Upper lobe of left lung (tissue), 6 donors: Measurements from ENCODE around the gene ATP5F1C. TPM values are rescaled to one million over a fixed set of nuclear protein-coding genes. Genes with fewer than 3 reads are reported as not detected.

Experiments used
- ATAC-seq, 2 donors: fragments of 200-7000 bp; cut with Tn5 transposase; one replicate each; pipeline ENCODE4 v1.9.1; 2022; ENCODE audit warnings: mild to moderate bottlenecking in 2 of 2, moderate library complexity in 2 of 2; ENCODE audit not compliant: low FRiP score in 2 of 2
- DNase-seq, 2 donors: peaks; one replicate each; pipeline ENCODE4 v3.0.0-alpha.2; 2019 to 2020
- H3K27ac ChIP-seq, 4 donors: fragments of 200-600 bp; sonication (generic); one replicate each; pipeline ENCODE4 v1.5.1; 2016 to 2019
- H3K27me3 ChIP-seq, 4 donors: fragments of 200-600 bp; sonication (generic); one replicate each; pipeline ENCODE4 v1.5.1; 2017 to 2019
- H3K36me3 ChIP-seq, 4 donors: fragments of 200-600 bp; sonication (generic); one replicate each; pipeline ENCODE4 v1.5.1; 2016 to 2019
- H3K4me1 ChIP-seq, 4 donors: fragments of 200-600 bp; sonication (generic); one replicate each; pipeline ENCODE4 v1.5.1; 2018 to 2019
- H3K4me3 ChIP-seq, 4 donors: fragments of 200-600 bp; sonication (generic); one replicate each; pipeline ENCODE4 v1.5.1; 2017 to 2019; ENCODE audit warnings: mild to moderate bottlenecking in 2 of 4, moderate library complexity in 1 of 4
- H3K9me3 ChIP-seq, 4 donors: fragments of 200-600 bp; sonication (generic); one replicate each; pipeline ENCODE4 v1.5.1; 2018 to 2019
- CTCF ChIP-seq, 6 experiments: fragments of 450-650 bp in 4 of 6; fragments of 200-600 bp in 2 of 6; sonication (generic) in 2 of 6; IDR thresholded peaks; one replicate each; pipeline ENCODE4 v1.5.1; 2016 to 2019; ENCODE audit warnings: antibody characterized with exemption in 6 of 6
- EP300 ChIP-seq, 4 donors: sonication (generic); formaldehyde crosslinking; IDR thresholded peaks; one replicate each; pipeline ENCODE4 v1.5.1; 2017; ENCODE audit warnings: antibody characterized with exemption in 4 of 4, control low read depth in 2 of 4
- POLR2A ChIP-seq, 4 donors: fragments of 450-650 bp; IDR thresholded peaks; one replicate each; pipeline ENCODE4 v1.5.1; 2016 to 2017; ENCODE audit warnings: antibody characterized with exemption in 4 of 4, mild to moderate bottlenecking in 2 of 4
- POLR2AphosphoS5 ChIP-seq, 2 donors: sonication (generic); formaldehyde crosslinking; IDR thresholded peaks; one replicate each; pipeline ENCODE4 v1.5.1; 2017; ENCODE audit warnings: antibody characterized with exemption in 2 of 2
- WGBS, 2 donors: methylation state at CpG; one replicate each; pipeline ENCODE4 v1.1.5; 2017 to 2018; 5-methylcytosine and 5-hydroxymethylcytosine counted together
- total RNA-seq, 6 donors: library from RNA; depleted of rRNA in 4 of 6; stranded (reverse); fragments of >200 nt in 4 of 6; gene quantifications; one replicate each; pipeline versions ENCODE4 v1.1.0 to v1.2.1, GENCODE V29; 2016 to 2021
- donor health status: DM: no; HTN: no; CAD: no; lungs with moderate emphysema.
- donor health status: DM: no; HTN: yes; CAD: no; lungs with severe emphysema.

ATP5F1C gene
- total RNA-seq, 6 donors from 2014 or later = 130 to 237 (median 165) TPM

- no peak overlapping the region for H3K27ac ChIP-seq
- 81 to 90% methylated on average over 1 of the region's 1 CpG for WGBS, 2 donors
- no peaks in the 10 kb centered on the region for H3K9me3 ChIP-seq
- H3K27me3 ChIP-seq = no peaks in the 10 kb centered on the region
- ATAC-seq (no peak), DNase-seq (no peak)
- H3K36me3 ChIP-seq = peaks cover 3 to 9% (median 7%) of the 10 kb centered on the region in 4 donors
- TF ChIP-seq POLR2AphosphoS5 (IDR thresholded peaks at IDR 0.05) = no peak
- no peak for TF ChIP-seq EP300 (IDR thresholded peaks at IDR 0.05)
- peaks cover 13 to 50% (median 24%) of the 10 kb centered on the region in 4 donors for H3K4me1 ChIP-seq
- no peak overlapping the region for H3K4me3 ChIP-seq
Observed at GRCh38 chr10:7792541-7792940, 4.6 kb downstream of the ATP5F1C start.

GRCh38 chr10:7794251-7795026 lies 6.5 kb downstream of the ATP5F1C start:
- TF ChIP-seq CTCF (IDR thresholded peaks at IDR 0.05) (no peak), POLR2AphosphoS5 (IDR thresholded peaks at IDR 0.05) (no peak), POLR2A (IDR thresholded peaks at IDR 0.05) (no peak), EP300 (IDR thresholded peaks at IDR 0.05) (no peak)
- H3K27ac ChIP-seq = no peak overlapping the region
- no peak for DNase-seq
- H3K9me3 ChIP-seq = no peaks in the 10 kb centered on the region
- peaks cover 14 to 28% (median 23%) of the 10 kb centered on the region in 4 donors for H3K36me3 ChIP-seq
- H3K27me3 ChIP-seq = no peaks in the 10 kb centered on the region
- H3K4me1 ChIP-seq = peaks cover 4 to 39% (median 16%) of the 10 kb centered on the region in 4 donors
- H3K4me3 ChIP-seq = no peak overlapping the region
- WGBS, 2 donors = 71 to 96% methylated on average over 4 of the region's 4 CpGs
- ATAC-seq = no peak

- Histone ChIP-seq H3K36me3 (peaks cover 18 to 40% (median 35%) of the 10 kb centered on the region in 4 donors), H3K9me3 (no peaks in the 10 kb centered on the region), H3K4me3 (no peak overlapping the region), H3K4me1 (peaks cover 2 to 29% (median 13%) of the 10 kb centered on the region in 4 donors), H3K27me3 (no peaks in the 10 kb centered on the region), H3K27ac (no peak overlapping the region)
- no peak for TF ChIP-seq POLR2A (IDR thresholded peaks at IDR 0.05)
- TF ChIP-seq EP300 (IDR thresholded peaks at IDR 0.05) = no peak
- TF ChIP-seq POLR2AphosphoS5 (IDR thresholded peaks at IDR 0.05) = no peak
- no peak for TF ChIP-seq CTCF (IDR thresholded peaks at IDR 0.05)
- ATAC-seq = peak; percentile 37 to 45
- DNase-seq = no peak
- 60 to 76% methylated on average over 4 of the region's 4 CpGs for WGBS, 2 donors
Observed at GRCh38 chr10:7795605-7796004, 7.6 kb downstream of the ATP5F1C start.

GRCh38 chr10:7797582-7797981 lies 9.6 kb downstream of the ATP5F1C start:
- ATAC-seq (peak in 1 of 2 donors; percentile 39), DNase-seq (no peak)
- H3K4me1 ChIP-seq = peaks cover 2 to 18% (median 10%) of the 10 kb centered on the region in 4 donors
- H3K27me3 ChIP-seq = no peaks in the 10 kb centered on the region
- 64 to 65% methylated on average over 6 of the region's 6 CpGs for WGBS, 2 donors
- no peaks in the 10 kb centered on the region for H3K9me3 ChIP-seq
- H3K4me3 ChIP-seq = no peak overlapping the region
- peaks cover 35 to 60% (median 52%) of the 10 kb centered on the region in 4 donors for H3K36me3 ChIP-seq
- TF ChIP-seq CTCF (IDR thresholded peaks at IDR 0.05) = no peak
- no peak for TF ChIP-seq EP300 (IDR thresholded peaks at IDR 0.05)
- TF ChIP-seq POLR2AphosphoS5 (IDR thresholded peaks at IDR 0.05) = no peak
- H3K27ac ChIP-seq = no peak overlapping the region

GRCh38 chr10:7802606-7803005 lies 14.6 kb downstream of the ATP5F1C start:
- Histone ChIP-seq H3K4me3 (no peak overlapping the region), H3K27me3 (no peaks in the 10 kb centered on the region), H3K27ac (no peak overlapping the region), H3K4me1 (peaks cover 0 to 5% (median 0%) of the 10 kb centered on the region in 4 donors), H3K9me3 (no peaks in the 10 kb centered on the region), H3K36me3 (peaks cover 45 to 97% (median 79%) of the 10 kb centered on the region in 4 donors)
- ATAC-seq = no peak
- WGBS, 2 donors = 91 to 95% methylated on average over 4 of the region's 4 CpGs
- TF ChIP-seq CTCF (IDR thresholded peaks at IDR 0.05) = no peak
- no peak for TF ChIP-seq POLR2A (IDR thresholded peaks at IDR 0.05)
- no peak for TF ChIP-seq POLR2AphosphoS5 (IDR thresholded peaks at IDR 0.05)
- no peak for DNase-seq
